ENCODE data around the gene ITFG1. TPM values are rescaled to one million over a fixed set of nuclear protein-coding genes. Genes with fewer than 3 reads are reported as not detected.

The ITFG1 gene
- polyA plus RNA-seq, 3 donors: 28.9 to 62.5 (median 35.3) TPM

GRCh38 chr16:47309581-47310312 is 151.1 kb downstream of the ITFG1 start:
- peaks cover 0 to 4% (median 0%) of the 10 kb centered on the region in 7 donors for H3K9me3 Mint-ChIP-seq
- Histone ChIP-seq H3K4me3 (replicated peaks in 1 of 3; ENCODE audit: low read depth in 2 of 3, low read length in 3 of 3) (no peak overlapping the region), H3K9me3 (replicated peaks in 1 of 2; ENCODE audit: control insufficient read depth in 1 of 2, insufficient read depth in 1 of 2, low read length in 2 of 2) (no peaks in the 10 kb centered on the region), H3K79me2 (ENCODE audit: insufficient read depth, low read length) (no peaks in the 10 kb centered on the region), H2AFZ (ENCODE audit: insufficient read depth, low read depth, low read length, poor library complexity, severe bottlenecking) (no peak overlapping the region), H3K27ac (ENCODE audit: low read depth in 1 of 2, low read length in 2 of 2) (no peak overlapping the region), H3K36me3 (replicated peaks in 1 of 2; ENCODE audit: control insufficient read depth in 1 of 2, insufficient read depth in 2 of 2, low read length in 2 of 2) (peaks cover 15 to 38% of the 10 kb centered on the region in 2 donors), H3K4me2 (replicated peaks; ENCODE audit: extremely low read depth, low read length, poor library complexity, severe bottlenecking) (no peak overlapping the region), H3K9ac (ENCODE audit: insufficient read depth, low read length, poor library complexity, severe bottlenecking) (no peak overlapping the region), H3K4me1 (ENCODE audit: control insufficient read depth in 1 of 2, insufficient read depth in 2 of 2, low read length in 2 of 2) (no peaks in the 10 kb centered on the region), H4K20me1 (ENCODE audit: insufficient read depth, low read length) (no peaks in the 10 kb centered on the region), H3K27me3 (ENCODE audit: control insufficient read depth in 2 of 2, insufficient read depth in 2 of 2, low read length in 2 of 2) (no peaks in the 10 kb centered on the region)
- H3K4me3 Mint-ChIP-seq: no peak overlapping the region
- intact Hi-C loops (cut with micrococcal nuclease): no loop called here
- peaks cover 2% of the 10 kb centered on the region for H3K4me1 Mint-ChIP-seq
- DNase-seq: no peak
- peak overlapping the region in 1 of 7 donors; percentile 21 for H3K27ac Mint-ChIP-seq
- WGBS (ENCODE audit: insufficient coverage): no CpG with 5 or more reads among the region's 4 CpGs
- no peak for TF ChIP-seq CTCF (IDR thresholded peaks at IDR 0.05)
- H3K36me3 Mint-ChIP-seq: peaks cover 27 to 30% of the 10 kb centered on the region in 2 donors
- no peaks in the 10 kb centered on the region for H3K27me3 Mint-ChIP-seq (ENCODE audit: low read depth in 3 of 3)

- Histone ChIP-seq H3K4me3 (replicated peaks in 1 of 3; ENCODE audit: low read depth in 2 of 3, low read length in 3 of 3) (no peak overlapping the region), H3K4me2 (replicated peaks; ENCODE audit: extremely low read depth, low read length, poor library complexity, severe bottlenecking) (no peak overlapping the region), H3K27ac (ENCODE audit: low read depth in 1 of 2, low read length in 2 of 2) (no peak overlapping the region), H3K9ac (ENCODE audit: insufficient read depth, low read length, poor library complexity, severe bottlenecking) (no peak overlapping the region), H3K36me3 (replicated peaks in 1 of 2; ENCODE audit: control insufficient read depth in 1 of 2, insufficient read depth in 2 of 2, low read length in 2 of 2) (peaks cover 15 to 38% of the 10 kb centered on the region in 2 donors), H2AFZ (ENCODE audit: insufficient read depth, low read depth, low read length, poor library complexity, severe bottlenecking) (no peak overlapping the region), H3K9me3 (replicated peaks in 1 of 2; ENCODE audit: control insufficient read depth in 1 of 2, insufficient read depth in 1 of 2, low read length in 2 of 2) (no peaks in the 10 kb centered on the region), H3K4me1 (ENCODE audit: control insufficient read depth in 1 of 2, insufficient read depth in 2 of 2, low read length in 2 of 2) (no peaks in the 10 kb centered on the region), H4K20me1 (ENCODE audit: insufficient read depth, low read length) (no peaks in the 10 kb centered on the region), H3K79me2 (ENCODE audit: insufficient read depth, low read length) (no peaks in the 10 kb centered on the region), H3K27me3 (ENCODE audit: control insufficient read depth in 2 of 2, insufficient read depth in 2 of 2, low read length in 2 of 2) (no peaks in the 10 kb centered on the region)
- Mint-ChIP-seq H3K36me3 (peaks cover 30 to 33% of the 10 kb centered on the region in 2 donors), H3K4me3 (no peak overlapping the region), H3K27ac (no peak overlapping the region), H3K9me3 (peaks cover 0 to 4% (median 0%) of the 10 kb centered on the region in 7 donors), H3K4me1 (peaks cover 2% of the 10 kb centered on the region), H3K27me3 (ENCODE audit: low read depth in 3 of 3) (no peaks in the 10 kb centered on the region)
- TF ChIP-seq CTCF (IDR thresholded peaks at IDR 0.05): no peak
- no peak for DNase-seq
- intact Hi-C loops (cut with micrococcal nuclease): no loop called here
- WGBS (ENCODE audit: insufficient coverage): no CpG with 5 or more reads among the region's 3 CpGs
These were observed 152.3 kb downstream of the ITFG1 start for GRCh38 chr16:47308601-47309000.

Measured in CD14-positive monocyte (primary cell).